H1 (cell line): Measurements from ENCODE around the gene TCEAL4. TPM values are rescaled to one million over a fixed set of nuclear protein-coding genes. Genes with fewer than 3 reads are reported as not detected.

Experiments used
- CTCF ChIA-PET: fragments of 300-600 bp; sonication (Branson Sonifier 250); formaldehyde crosslinking; loops from one replicate; lab custom pipeline; 2021; ENCODE audit not compliant: partially characterized antibody; lab: Charles Lee
- POLR2A ChIA-PET: fragments of 300-600 bp; sonication (Branson Sonifier 250); formaldehyde crosslinking; loops from one replicate; lab custom pipeline; 2021; ENCODE audit warnings: inconsistent platforms; ENCODE audit not compliant: partially characterized antibody; lab: Charles Lee
- DNase-seq, 2 experiments: peaks; one replicate each; pipeline versions ENCODE4 v3.0.0 to v3.0.0-alpha.2; 2010 to 2022; ENCODE audit warnings: low spot score in 2 of 2, low read depth in 1 of 2, mixed read lengths in 1 of 2
- FAIRE-seq: peaks from 2 replicates; lab custom pipeline; 2011; peaks lifted over from hg19 to GRCh38; lab: Jason Lieb, UNC
- H2AFZ ChIP-seq: 2 replicates; pipeline ENCODE4 v1.8.1; 2012; ENCODE audit warnings: low read length, inconsistent platforms
- H2AK5ac ChIP-seq: 2 replicates; pipeline ENCODE4 v1.6.1; 2013; ENCODE audit warnings: low read depth, low read length
- H2BK120ac ChIP-seq: replicated peaks from 2 replicates; pipeline ENCODE3; 2013; ENCODE audit warnings: low read depth, low read length, inconsistent platforms
- H2BK12ac ChIP-seq: 2 replicates; pipeline ENCODE4 v1.6.1; 2013; ENCODE audit warnings: low read depth, low read length
- H2BK15ac ChIP-seq: 2 replicates; pipeline ENCODE4 v1.6.1; 2013; ENCODE audit warnings: low read length
- H2BK20ac ChIP-seq: 2 replicates; pipeline ENCODE4 v1.6.1; 2013; ENCODE audit warnings: low read length
- H2BK5ac ChIP-seq: 2 replicates; pipeline ENCODE4 v1.6.1; 2013; ENCODE audit warnings: low read depth, low read length
- H3K14ac ChIP-seq: 2 replicates; pipeline ENCODE4 v1.6.1; 2013; ENCODE audit warnings: inconsistent platforms; ENCODE audit not compliant: insufficient read length
- H3K18ac ChIP-seq: 2 replicates; pipeline ENCODE4 v1.6.1; 2013; ENCODE audit warnings: low read length; ENCODE audit errors: extremely low read depth
- H3K23ac ChIP-seq: 2 replicates; pipeline ENCODE4 v1.6.1; 2013; ENCODE audit warnings: inconsistent platforms; ENCODE audit not compliant: insufficient read length
- H3K23me2 ChIP-seq: 2 replicates; pipeline ENCODE4 v1.6.1; 2013; ENCODE audit warnings: low read depth, low read length
- H3K27ac ChIP-seq: 2 replicates; pipeline ENCODE4 v1.6.1; 2011; ENCODE audit warnings: low read depth, low read length, inconsistent platforms
- H3K27me3 ChIP-seq, 4 experiments: replicated peaks in 1 of 4; 1 replicate in 1 of 4; 2 replicates in 3 of 4; pipeline versions ENCODE4 v1.6.1 to v1.8.1; 2011 to 2013; ENCODE audit warnings: low read length in 3 of 4, mild to moderate bottlenecking in 3 of 4, inconsistent platforms in 2 of 4, mixed read lengths in 2 of 4, moderate library complexity in 1 of 4; ENCODE audit not compliant: control insufficient read depth in 3 of 4, insufficient read depth in 3 of 4; ENCODE audit errors: extremely low read depth in 1 of 4
- H3K36me3 ChIP-seq, 4 experiments: 2 replicates each; pipeline versions ENCODE4 v1.6.1 to v1.8.1; 2011 to 2013; ENCODE audit warnings: mild to moderate bottlenecking in 4 of 4, low read length in 3 of 4, moderate library complexity in 2 of 4, control low read depth in 1 of 4, inconsistent platforms in 1 of 4; ENCODE audit not compliant: insufficient read depth in 4 of 4, control insufficient read depth in 2 of 4
- H3K4ac ChIP-seq: replicated peaks from 2 replicates; pipeline ENCODE3; 2013; ENCODE audit warnings: low read length, low read depth, mixed read lengths, inconsistent platforms; ENCODE audit not compliant: insufficient read length
- H3K4me1 ChIP-seq, 4 experiments: replicated peaks in 1 of 4; 1 replicate in 1 of 4; 2 replicates in 3 of 4; pipeline versions ENCODE4 v1.6.1 to v1.8.1; 2011 to 2013; ENCODE audit warnings: low read length in 3 of 4, inconsistent platforms in 2 of 4, mixed read lengths in 1 of 4; ENCODE audit not compliant: insufficient read depth in 4 of 4, control insufficient read depth in 3 of 4
- H3K4me2 ChIP-seq, 2 experiments: 2 replicates each; pipeline versions ENCODE4 v1.6.1 to v1.8.1; 2011 to 2013; ENCODE audit warnings: low read depth in 2 of 2, low read length in 2 of 2, control low read depth in 1 of 2, inconsistent platforms in 1 of 2, mild to moderate bottlenecking in 1 of 2; ENCODE audit not compliant: insufficient read depth in 1 of 2
- H3K4me3 ChIP-seq, 4 experiments: fragments of 200-600, 300-600 bp in 1 of 4; sonication (generic), shearing (Covaris generic), sonication (Bioruptor Twin) in 1 of 4; 2 replicates each; pipeline versions ENCODE4 v1.5.1 to v1.8.1; 2011 to 2016; ENCODE audit warnings: low read length in 4 of 4, low read depth in 3 of 4, control low read depth in 2 of 4, inconsistent platforms in 2 of 4, mild to moderate bottlenecking in 2 of 4, mixed read lengths in 1 of 4, moderate library complexity in 1 of 4; ENCODE audit not compliant: insufficient read depth in 2 of 4; ENCODE audit errors: extremely low read depth in 1 of 4
- H3K56ac ChIP-seq: replicated peaks from 2 replicates; pipeline ENCODE3; 2013; ENCODE audit warnings: low read depth, mild to moderate bottlenecking, mixed read lengths, low read length, inconsistent platforms; ENCODE audit not compliant: insufficient read length
- H3K79me1 ChIP-seq: 2 replicates; pipeline ENCODE4 v1.6.1; 2013; ENCODE audit warnings: low read depth, low read length, control low read depth
- H3K79me2 ChIP-seq, 2 experiments: 2 replicates each; pipeline versions ENCODE4 v1.6.1 to v1.8.1; 2012 to 2013; ENCODE audit warnings: low read length in 2 of 2, mild to moderate bottlenecking in 2 of 2, inconsistent platforms in 1 of 2; ENCODE audit not compliant: insufficient read depth in 2 of 2, control insufficient read depth in 1 of 2
- H3K9ac ChIP-seq, 4 experiments: replicated peaks in 1 of 4; 1 replicate in 1 of 4; 2 replicates in 3 of 4; pipeline versions ENCODE4 v1.6.1 to v1.8.1; 2011 to 2013; ENCODE audit warnings: low read depth in 3 of 4, low read length in 3 of 4, control low read depth in 2 of 4, mild to moderate bottlenecking in 2 of 4, moderate library complexity in 2 of 4, inconsistent platforms in 1 of 4; ENCODE audit errors: extremely low read depth in 1 of 4
- H3K9me3 ChIP-seq, 2 experiments: 2 replicates each; pipeline versions ENCODE4 v1.6.1 to v1.8.1; 2012 to 2013; ENCODE audit warnings: mild to moderate bottlenecking in 2 of 2, moderate library complexity in 2 of 2, control low read depth in 1 of 2, inconsistent platforms in 1 of 2, low read depth in 1 of 2, low read length in 1 of 2, mixed read lengths in 1 of 2; ENCODE audit not compliant: insufficient read depth in 2 of 2
- H4K20me1 ChIP-seq, 2 experiments: replicated peaks in 1 of 2; 2 replicates each; pipeline versions ENCODE3 to v1.8.1; 2011 to 2013; ENCODE audit warnings: inconsistent platforms in 2 of 2, low read length in 2 of 2, mild to moderate bottlenecking in 1 of 2; ENCODE audit not compliant: insufficient read depth in 2 of 2, control insufficient read depth in 1 of 2
- H4K5ac ChIP-seq: 2 replicates; pipeline ENCODE4 v1.6.1; 2013; ENCODE audit warnings: low read length, low read depth, mixed read lengths, inconsistent platforms; ENCODE audit not compliant: insufficient read length
- H4K8ac ChIP-seq: 2 replicates; pipeline ENCODE4 v1.8.0; 2013; ENCODE audit warnings: mild to moderate bottlenecking, moderate library complexity, low read length, inconsistent platforms; ENCODE audit not compliant: insufficient read depth; ENCODE audit errors: extremely low read depth
- H4K91ac ChIP-seq: replicated peaks from 2 replicates; pipeline ENCODE3; 2013; ENCODE audit warnings: low read length, mixed read lengths, inconsistent platforms; ENCODE audit not compliant: insufficient read length
- CBX8 ChIP-seq: fragments of 300-800, 300-1000 bp; sonication (generic); IDR thresholded peaks from 2 replicates; pipeline ENCODE4 v1.7.1; 2016; ENCODE audit warnings: low read depth, low read length, borderline replicate concordance
- CEBPB ChIP-seq: IDR thresholded peaks from 2 replicates; pipeline ENCODE4 v1.6.1; 2012; ENCODE audit warnings: low read depth, low read length
- JUND ChIP-seq: IDR thresholded peaks from 2 replicates; pipeline ENCODE4 v1.6.1; 2011; ENCODE audit warnings: mild to moderate bottlenecking, improper control_type of control experiment, low read length
- KDM4A ChIP-seq: IDR thresholded peaks from one replicate; pipeline ENCODE4 v1.7.1; 2012; ENCODE audit warnings: low read depth, mild to moderate bottlenecking, moderate library complexity, low read length, inconsistent platforms; ENCODE audit not compliant: severe bottlenecking
- POLR2A ChIP-seq, 2 experiments: IDR thresholded peaks; 1 replicate in 1 of 2; 2 replicates in 1 of 2; pipeline ENCODE4 v1.6.1; 2011; ENCODE audit warnings: low read depth in 2 of 2, low read length in 2 of 2, mild to moderate bottlenecking in 2 of 2; ENCODE audit errors: control extremely low read depth in 1 of 2
- SRF ChIP-seq: IDR thresholded peaks from 2 replicates; pipeline ENCODE4 v1.6.1; 2011; ENCODE audit warnings: mild to moderate bottlenecking, low read depth, low read length, moderate library complexity
- TAF7 ChIP-seq: optimal IDR thresholded peaks from 2 replicates; pipeline ENCODE3; 2011; ENCODE audit warnings: low read depth, mild to moderate bottlenecking, inconsistent platforms, low read length, moderate library complexity, borderline replicate concordance
- WGBS, 2 experiments: shearing (Covaris generic) in 1 of 2; methylation state at CpG; one replicate each; pipeline versions ENCODE4 v1.1.6 to v1.1.7; 2013 to 2015; ENCODE audit warnings: low lambda C conversion rate in 2 of 2, mixed read lengths in 2 of 2, inconsistent platforms in 1 of 2, low coverage in 1 of 2, missing lambda C conversion rate in 1 of 2; ENCODE audit not compliant: insufficient replicate concordance in 2 of 2, insufficient coverage in 1 of 2, insufficient read length in 1 of 2; ENCODE audit errors: extremely low coverage in 1 of 2, missing lambda C conversion rate in 1 of 2; 5-methylcytosine and 5-hydroxymethylcytosine counted together
- polyA plus RNA-seq, 7 experiments: library from polyadenylated mRNA; depleted of rRNA in 3 of 7; stranded (reverse) in 5 of 7; unstranded in 2 of 7; fragments of >200 nt in 5 of 7; fragments of 200-250 nt in 2 of 7; gene quantifications; 1 replicate in 5 of 7; 2 replicates in 1 of 7; 4 replicates in 1 of 7; pipeline versions ENCODE4 v1.2.1 to v1.2.3, GENCODE V29; 2011 to 2013; ENCODE audit warnings: missing spikeins in 2 of 7, mixed read lengths in 2 of 7
- total RNA-seq: library from RNA; stranded (reverse); fragmentation: NEBNext Ultra II Directional; extraction: Animal tissue kit (Norgen Biotek cat#: 25700); gene quantifications from 2 replicates; pipeline ENCODE4 v1.2.1, GENCODE V29; 2021
- TF ChIP-seq, protein P1 (sequence below): IDR thresholded peaks from 2 replicates; pipeline ENCODE4 v1.6.1; 2012; ENCODE audit warnings: inconsistent platforms

The TCEAL4 gene
- total and polyA plus RNA-seq, 2 of the 8 experiments (the other 6 are each of a cell fraction or from before 2014, with no cell fraction given) = 10.1 to 53.0 TPM

- H4K20me1 ChIP-seq = no peaks in the 10 kb centered on the region
- H2AK5ac ChIP-seq = no peak overlapping the region
- H4K5ac ChIP-seq = no peak overlapping the region
- no peak overlapping the region for H3K4ac ChIP-seq
- no peaks in the 10 kb centered on the region for H3K23me2 ChIP-seq
- ChIA-PET CTCF (interaction anchor here (1.4 kb wide), 1 partner anchor 14 kb away, joined by 4 read pairs; no protein-coding TSS in a partner anchor), POLR2A (no interaction called here)
- no peak overlapping the region for H3K14ac ChIP-seq
- H3K18ac ChIP-seq = no peak overlapping the region
- FAIRE-seq (no peak), DNase-seq (no peak)
- no peaks in the 10 kb centered on the region for H3K36me3 ChIP-seq
- 91% methylated on average over 2 of the region's 2 CpGs; no CpG with 5 or more reads in 1 of the 2 experiments for WGBS, 2 experiments
- H2BK120ac ChIP-seq = no peak overlapping the region
- no peak overlapping the region for H3K27ac ChIP-seq
- no peak overlapping the region for H4K91ac ChIP-seq
- no peak overlapping the region for H2BK5ac ChIP-seq
- no peak overlapping the region for H2AFZ ChIP-seq
- H2BK15ac ChIP-seq = no peak overlapping the region
- H3K79me1 ChIP-seq = no peaks in the 10 kb centered on the region
- H3K56ac ChIP-seq = no peak overlapping the region
- H3K23ac ChIP-seq = no peak overlapping the region
- H3K9ac ChIP-seq = no peak overlapping the region
- no peak overlapping the region for H3K4me3 ChIP-seq
- H3K4me2 ChIP-seq = no peak overlapping the region
- no peaks in the 10 kb centered on the region for H3K9me3 ChIP-seq
- H3K4me1 ChIP-seq = no peaks in the 10 kb centered on the region
- no peak overlapping the region for H2BK12ac ChIP-seq
- H2BK20ac ChIP-seq = no peak overlapping the region
- no peaks in the 10 kb centered on the region for H3K79me2 ChIP-seq
- no peak overlapping the region for H4K8ac ChIP-seq
- TF ChIP-seq CEBPB (no peak), JUND (no peak), SRF (no peak), KDM4A (no peak), POLR2A (IDR thresholded peaks at IDR 0.05; ENCODE audit: control extremely low read depth in 1 of 2, low read depth in 2 of 2, low read length in 2 of 2) (no peak), CBX8 (no peak), TAF7 (no peak)
- TF ChIP-seq, protein P1, sequence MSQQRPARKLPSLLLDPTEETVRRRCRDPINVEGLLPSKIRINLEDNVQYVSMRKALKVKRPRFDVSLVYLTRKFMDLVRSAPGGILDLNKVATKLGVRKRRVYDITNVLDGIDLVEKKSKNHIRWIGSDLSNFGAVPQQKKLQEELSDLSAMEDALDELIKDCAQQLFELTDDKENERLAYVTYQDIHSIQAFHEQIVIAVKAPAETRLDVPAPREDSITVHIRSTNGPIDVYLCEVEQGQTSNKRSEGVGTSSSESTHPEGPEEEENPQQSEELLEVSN = no peak
- no peaks in the 10 kb centered on the region for H3K27me3 ChIP-seq
Measured at GRCh38 chrX:103539695-103540094, 45.6 kb upstream of the TCEAL4 start.
